Hematopoietic multipotent progenitor cell treated with erythropoietin and hydrocortisone succinate and interleukin-3 and kit ligand, for 17 days (in vitro differentiated cells): ENCODE measurements around the gene RAD9A.
"Not testable (repeated sequence)": the region's sequence is repeated elsewhere in the genome, so short reads cannot be mapped to it uniquely, and the experiment has no call there.

Source experiments
- DNase-seq: peaks from one replicate; pipeline ENCODE4 v3.0.0-alpha.2; 2015; ENCODE audit warnings: low spot score

The RAD9A gene

GRCh38 chr11:67410984-67411784 is 19.4 kb downstream of the RAD9A start:
- DNase-seq, result no peak

GRCh38 chr11:67411785-67412152 is 20.0 kb downstream of the RAD9A start:
- no peak for DNase-seq

- no peak for DNase-seq
Observed at GRCh38 chr11:67412495-67413179, 20.9 kb downstream of the RAD9A start.

- DNase-seq, result peak; percentile 65
Observed at GRCh38 chr11:67413266-67413849, 21.6 kb downstream of the RAD9A start.

GRCh38 chr11:67415501-67416304 is 23.9 kb downstream of the RAD9A start, which contains the start of gene CARNS1:
Gene CARNS1, plus strand, starts transcription at chr11:67415678. Its CDS starts 522 bp downstream, at chr11:67416200.
- DNase-seq, result peak; percentile 52

- DNase-seq, result peak; percentile 67
Observed at GRCh38 chr11:67416416-67417335, 24.9 kb downstream of the RAD9A start.

GRCh38 chr11:67417425-67417824 is 25.6 kb downstream of the RAD9A start:
- no peak for DNase-seq

- no peak for DNase-seq
Observed at GRCh38 chr11:67418476-67419281, 26.9 kb downstream of the RAD9A start.

- no peak for DNase-seq
Observed at GRCh38 chr11:67419325-67420049, 27.7 kb downstream of the RAD9A start.

GRCh38 chr11:67420147-67420645 is 28.4 kb downstream of the RAD9A start:
- DNase-seq, result no peak

- DNase-seq, result peak; percentile 96
Observed at GRCh38 chr11:67420646-67421429, 29.1 kb downstream of the RAD9A start.

GRCh38 chr11:67421430-67422031 is 29.7 kb downstream of the RAD9A start:
- DNase-seq, result no peak

GRCh38 chr11:67422891-67423290 is 31.1 kb downstream of the RAD9A start:
- DNase-seq, result no peak

GRCh38 chr11:67423466-67423865 is 31.7 kb downstream of the RAD9A start:
- DNase-seq, result no peak

GRCh38 chr11:67423891-67424613 is 32.3 kb downstream of the RAD9A start:
- no peak for DNase-seq

- DNase-seq, result not testable (repeated sequence)
Observed at GRCh38 chr11:67427364-67427859, 35.6 kb downstream of the RAD9A start.
